SK-MEL-5 (cell line): Measurements from ENCODE around the gene NR2C2. TPM values are rescaled to one million over a fixed set of nuclear protein-coding genes. Genes with fewer than 3 reads are reported as not detected.
"Not testable (repeated sequence)": the region's sequence is repeated elsewhere in the genome, so short reads cannot be mapped to it uniquely, and the experiment has no call there.

Source experiments
- DNase-seq: peaks from one replicate; pipeline ENCODE4 v3.0.0-alpha.2; 2016; ENCODE audit warnings: low read depth, low spot score
- in situ Hi-C: cut with HindIII; loops from 2 replicates; pipeline ENCODE4 v1.10.0; 2016; ENCODE audit warnings: low sequenced_read_pairs, high pct_unique_total_duplicates, low pct_unique_long_range_greater_than_20kb
- polyA plus RNA-seq, 2 experiments: library from polyadenylated mRNA; depleted of rRNA; stranded (reverse); fragments of >200 nt; gene quantifications; 2 replicates each; pipeline ENCODE4 v1.2.3, GENCODE V29; 2015
- total RNA-seq: library from RNA; depleted of rRNA; stranded (reverse); fragments of >200 nt; shearing (Covaris generic); gene quantifications from 2 replicates; pipeline ENCODE4 v1.2.3, GENCODE V29; 2014; rRNA removed

NR2C2 gene
- total RNA-seq = 20.7 and 22.0 TPM in 2 replicates
- 18.6 and 26.0 TPM in 2 replicates for polyA plus RNA-seq (2015; cell fraction: cytosol; rRNA removed)
- polyA plus RNA-seq (2015; cell fraction: nucleus; rRNA removed) = 59.9 and 77.5 TPM in 2 replicates

DNA sequence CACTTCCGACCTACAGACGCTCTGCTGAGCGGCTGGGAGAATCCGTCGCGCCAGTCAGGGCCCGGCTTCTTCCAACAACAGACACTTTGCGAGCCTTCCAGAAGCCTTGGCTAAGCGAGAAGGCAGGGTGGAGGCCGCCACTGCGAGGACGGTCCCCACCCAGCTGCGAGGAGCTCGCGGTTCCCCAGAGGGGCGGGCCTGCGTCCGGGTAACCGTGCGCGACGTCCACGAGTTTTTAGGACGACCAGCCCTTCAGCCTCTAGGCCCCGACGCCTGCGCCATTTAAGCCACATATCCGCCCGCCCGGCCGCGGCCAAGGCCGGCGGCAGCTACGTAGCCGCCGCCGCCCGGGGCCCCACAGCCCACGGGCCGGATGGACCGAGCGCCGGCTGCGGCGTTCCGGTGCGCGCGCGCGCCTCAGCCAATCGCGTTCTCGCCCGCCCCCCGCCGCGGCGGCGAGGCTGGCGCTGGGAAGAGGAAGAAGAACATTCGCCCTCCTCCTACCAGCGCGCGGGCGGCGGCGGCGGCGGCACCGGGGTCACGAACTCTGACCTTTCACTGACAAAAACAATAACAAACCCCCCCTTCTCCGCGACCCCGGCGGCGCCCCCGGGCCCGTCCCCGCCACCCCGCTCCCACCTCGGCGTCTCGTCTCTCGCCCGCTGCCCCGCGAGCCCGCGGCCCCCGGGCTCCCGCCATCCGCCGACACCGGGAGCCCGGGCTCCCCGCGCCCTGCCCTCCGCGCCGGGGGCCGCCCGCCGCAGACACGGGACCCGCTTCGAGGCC lies at the start of gene NR2C2:
TSS of gene NR2C2 (plus strand) at position 484 of the 786 bp plus-strand sequence. CDS start 56,332 bp downstream, outside the sequence.
- in situ Hi-C loops = loop anchor here (25.0 kb wide), 1 partner anchor 685 kb away; no protein-coding TSS in a partner anchor
- peak; percentile 84 for DNase-seq

DNA sequence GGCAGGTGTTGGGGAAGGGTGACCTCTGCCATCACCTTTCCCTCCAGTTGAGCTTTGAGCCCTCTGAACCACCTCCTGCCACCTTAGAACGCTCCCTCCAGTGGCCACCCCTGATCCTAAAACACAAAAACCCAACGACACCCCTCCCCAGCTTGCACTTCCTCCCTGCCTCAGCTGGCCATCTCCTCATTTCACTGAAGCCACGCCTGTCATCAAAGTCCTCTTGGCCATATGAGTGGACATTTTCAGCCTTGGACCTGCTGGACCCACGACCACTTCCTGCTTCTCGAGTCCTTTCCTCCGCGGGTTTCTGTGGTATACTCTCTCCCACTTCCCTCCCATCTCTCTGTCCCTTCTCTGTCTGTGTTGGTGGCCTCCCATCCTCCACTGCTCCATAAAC lies 48.5 kb upstream of the NR2C2 start:
- in situ Hi-C loops = no loop called here
- no peak for DNase-seq

DNA sequence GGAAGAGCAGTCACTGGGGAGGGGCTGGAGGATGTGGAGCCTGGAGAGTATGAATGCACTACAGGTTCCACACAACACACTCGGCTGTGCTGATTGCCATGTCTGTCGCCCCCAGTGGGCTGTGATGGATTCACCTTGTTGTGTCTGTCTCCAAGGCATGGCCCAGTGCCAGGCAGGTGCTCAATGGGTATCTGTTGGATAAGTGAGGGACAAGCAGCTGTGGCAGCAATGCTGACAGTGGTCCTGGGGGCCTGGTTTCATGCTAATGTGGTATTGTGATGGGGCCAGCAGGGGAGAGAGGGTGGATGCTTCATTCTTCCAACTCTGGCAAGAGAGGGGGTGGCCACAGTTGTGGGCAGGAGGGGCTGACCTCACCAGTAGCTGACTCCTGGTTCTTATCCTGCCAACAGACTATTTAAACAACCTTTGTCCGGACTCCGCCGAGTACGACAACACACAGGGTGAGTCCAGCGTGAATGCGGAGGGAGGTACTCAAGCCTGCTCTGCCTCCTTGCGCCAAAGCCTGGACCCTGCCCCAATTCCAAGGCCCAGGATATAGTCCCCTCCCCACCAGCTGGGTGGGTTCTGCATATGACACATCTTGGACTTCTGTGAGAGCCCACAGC lies 47.3 kb upstream of the NR2C2 start:
- in situ Hi-C loops = no loop called here
- DNase-seq = no peak

DNA sequence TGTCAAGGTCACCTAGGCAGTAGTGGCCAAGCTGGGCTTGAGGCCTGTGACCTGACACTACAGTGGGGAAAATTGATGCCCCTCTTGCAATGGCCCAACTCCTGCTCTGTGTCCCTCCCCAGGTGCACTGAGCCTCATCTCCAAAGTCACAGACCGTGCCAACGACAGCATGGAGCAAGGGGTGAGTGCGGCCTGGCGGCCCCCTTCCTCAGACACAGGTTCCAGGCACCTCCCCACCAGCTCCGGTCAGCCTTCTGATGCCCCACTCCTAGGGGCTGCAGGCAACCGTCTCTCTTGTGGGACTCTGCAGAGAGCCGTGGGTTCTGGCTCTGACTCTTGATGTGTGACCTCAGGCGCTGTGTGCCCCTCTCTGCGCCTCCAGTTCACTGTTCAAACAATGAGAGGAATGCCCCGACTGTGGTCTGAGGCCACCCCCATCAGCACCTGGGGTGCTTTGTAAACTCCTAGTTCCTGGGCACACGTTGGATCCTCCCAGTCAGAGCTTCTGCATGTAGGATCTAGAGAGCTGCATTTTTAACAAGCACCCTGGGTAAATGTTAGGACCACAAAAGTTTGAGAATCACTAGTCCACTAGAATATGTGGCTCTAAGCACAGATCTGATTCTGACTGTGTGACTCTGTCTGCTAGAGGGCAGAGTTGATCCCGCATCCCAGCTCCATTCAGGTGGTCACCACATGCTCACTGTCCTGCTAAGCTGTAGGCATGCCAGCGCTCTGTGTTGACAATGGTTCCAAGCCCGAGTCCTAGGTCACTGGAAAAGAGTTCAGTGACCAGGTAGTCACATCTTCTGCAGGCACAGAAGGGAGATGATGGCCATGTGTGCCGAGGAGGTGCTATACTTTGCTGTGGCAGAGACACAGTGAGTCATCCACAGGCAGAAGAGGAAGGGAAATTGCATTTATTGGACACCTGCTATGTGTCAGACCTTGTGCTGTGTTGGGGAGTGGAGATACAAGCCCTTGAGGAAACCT lies 46.2 kb upstream of the NR2C2 start:
- DNase-seq = no peak
- in situ Hi-C loops = no loop called here

DNA sequence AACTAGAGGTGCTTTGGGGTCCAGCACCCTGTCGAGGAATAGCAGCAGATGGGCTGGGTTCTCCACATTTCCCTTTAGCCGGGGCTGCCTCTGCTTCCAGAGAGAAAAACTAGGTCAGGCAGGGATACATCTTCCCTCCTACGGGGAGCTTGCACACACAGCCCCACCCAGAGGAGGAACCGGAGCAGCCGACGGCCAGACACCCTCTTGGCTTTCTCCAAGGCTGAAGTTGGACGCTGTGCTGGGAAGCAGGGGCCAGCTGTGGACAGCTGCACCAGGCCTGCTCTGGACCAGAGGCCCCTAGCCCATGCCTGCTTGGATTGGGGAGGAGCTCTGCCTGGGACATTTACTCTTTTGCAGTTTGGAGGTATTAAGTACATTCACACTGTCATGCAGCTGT lies 44.7 kb upstream of the NR2C2 start:
- in situ Hi-C loops = no loop called here
- no peak for DNase-seq

DNA sequence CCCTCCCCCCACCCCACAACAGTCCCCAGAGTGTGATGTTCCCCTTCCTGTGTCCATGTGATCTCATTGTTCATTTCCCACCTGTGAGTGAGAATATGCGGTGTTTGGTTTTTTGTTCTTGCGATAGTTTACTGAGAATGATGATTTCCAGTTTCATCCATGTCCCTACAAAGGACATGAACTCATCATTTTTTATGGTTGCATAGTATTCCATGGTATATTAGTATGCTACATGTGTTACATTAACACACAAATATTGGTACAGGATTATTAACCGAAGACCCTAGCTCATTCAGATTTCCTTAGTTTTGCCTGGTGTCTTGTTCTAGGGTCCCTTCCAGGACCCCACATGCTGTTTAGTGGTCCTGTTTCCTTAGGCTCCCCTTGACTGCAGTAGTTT lies 43.9 kb upstream of the NR2C2 start:
- in situ Hi-C loops, DNase-seq: not testable (repeated sequence)

DNA sequence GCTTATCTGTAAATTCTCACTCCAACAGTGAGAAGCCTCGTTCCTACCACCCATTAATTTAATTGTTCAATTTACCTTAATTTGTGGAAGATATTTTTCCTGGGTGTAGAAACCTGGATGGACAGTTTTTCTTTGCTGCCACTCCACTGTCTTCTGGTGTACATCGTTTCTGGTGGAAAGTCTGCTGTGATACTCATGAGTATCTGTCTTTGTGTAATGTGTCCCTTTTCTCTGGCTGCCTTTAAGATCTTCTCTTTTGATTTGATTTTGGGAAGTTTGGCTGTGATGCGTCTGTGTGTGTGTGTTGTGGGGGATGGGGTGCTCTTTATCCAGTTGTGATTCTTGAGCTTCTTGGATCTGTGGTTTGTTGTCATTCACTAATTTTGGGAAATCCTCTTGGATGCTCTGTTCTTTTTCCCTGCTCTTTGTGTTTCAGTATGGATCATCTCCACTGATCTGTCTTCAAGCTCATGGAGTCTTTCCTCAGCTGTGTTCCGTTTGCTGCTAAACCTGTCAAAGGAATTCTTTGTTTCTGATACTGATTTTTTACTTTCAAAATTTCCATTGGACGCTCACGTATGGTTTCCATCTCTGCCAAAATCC lies 42.2 kb upstream of the NR2C2 start:
- DNase-seq = no peak
- in situ Hi-C loops = no loop called here

DNA sequence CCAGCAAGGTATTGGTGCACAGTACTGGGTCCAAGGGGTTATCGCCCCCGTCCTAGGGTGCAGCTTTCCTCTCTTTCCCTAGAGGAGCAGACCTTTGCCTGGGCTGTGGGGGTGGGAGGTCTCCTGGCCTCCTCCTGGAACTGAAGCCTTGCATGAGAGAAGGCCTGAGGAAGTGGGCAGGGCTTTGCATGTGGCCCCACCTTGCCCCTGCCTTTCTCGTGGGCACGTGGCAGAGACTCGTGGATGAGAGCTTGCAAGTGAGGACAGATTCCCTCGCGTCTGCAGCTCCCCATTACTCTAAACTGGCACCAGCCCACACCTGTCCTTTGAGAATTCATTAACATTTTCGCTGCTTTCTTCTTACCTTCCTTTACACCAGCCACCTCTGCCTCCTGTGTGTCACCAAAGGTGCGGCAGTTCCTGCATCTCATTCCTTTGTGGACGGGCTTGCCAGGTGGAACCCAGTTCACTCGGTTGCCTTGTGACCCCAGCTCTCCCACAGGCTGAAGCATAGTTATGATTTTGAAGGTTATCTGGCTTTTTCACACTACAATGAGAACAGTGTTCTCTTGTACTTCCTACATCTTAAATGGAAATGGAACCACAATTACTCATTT lies 40.9 kb upstream of the NR2C2 start:
- in situ Hi-C loops = no loop called here
- no peak for DNase-seq

DNA sequence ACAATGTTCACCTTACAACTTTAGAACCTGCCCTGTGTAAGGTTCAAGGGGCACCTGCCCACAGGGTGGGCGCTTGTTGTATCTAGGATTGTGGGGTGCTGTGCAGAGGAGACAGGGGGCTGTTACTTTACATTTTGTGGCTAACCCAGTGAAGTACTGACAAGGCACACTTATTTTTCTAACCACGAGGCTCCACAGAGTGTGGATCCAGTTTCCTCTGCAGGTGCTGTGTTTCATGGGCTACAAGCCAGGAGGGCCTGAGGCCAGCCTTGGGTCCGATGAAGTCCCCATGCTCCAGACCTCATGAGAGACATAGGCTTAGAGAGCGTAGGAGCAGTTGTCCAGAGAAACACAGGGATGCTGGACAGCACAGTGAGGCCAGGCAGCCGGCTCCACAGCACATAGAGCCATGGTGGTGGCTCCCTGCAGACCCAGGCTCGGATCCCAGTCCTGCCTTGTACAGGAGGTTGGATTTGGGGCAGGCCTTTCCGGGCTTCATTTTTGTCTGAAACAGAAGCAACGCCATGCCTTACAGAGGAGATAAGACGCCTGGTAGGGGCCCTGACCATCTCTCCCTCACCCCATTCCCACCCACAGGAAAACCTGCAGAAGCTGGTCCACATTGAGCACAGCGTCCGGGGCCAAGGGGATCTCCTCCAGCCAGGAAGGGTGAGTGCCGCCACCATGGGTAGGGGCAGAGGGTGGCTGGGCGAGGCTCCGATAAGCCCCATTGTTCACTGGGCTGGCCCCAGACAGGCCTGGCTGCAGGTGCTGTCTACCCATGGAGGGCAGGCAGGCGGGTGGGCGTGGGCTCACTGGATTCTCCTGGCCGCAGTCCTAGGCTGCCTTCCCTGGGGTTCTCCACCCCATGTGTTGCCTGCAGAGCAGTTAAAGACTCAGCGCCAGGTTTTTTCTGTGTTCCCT lies 40.1 kb upstream of the NR2C2 start:
- in situ Hi-C loops = no loop called here
- no peak for DNase-seq

DNA sequence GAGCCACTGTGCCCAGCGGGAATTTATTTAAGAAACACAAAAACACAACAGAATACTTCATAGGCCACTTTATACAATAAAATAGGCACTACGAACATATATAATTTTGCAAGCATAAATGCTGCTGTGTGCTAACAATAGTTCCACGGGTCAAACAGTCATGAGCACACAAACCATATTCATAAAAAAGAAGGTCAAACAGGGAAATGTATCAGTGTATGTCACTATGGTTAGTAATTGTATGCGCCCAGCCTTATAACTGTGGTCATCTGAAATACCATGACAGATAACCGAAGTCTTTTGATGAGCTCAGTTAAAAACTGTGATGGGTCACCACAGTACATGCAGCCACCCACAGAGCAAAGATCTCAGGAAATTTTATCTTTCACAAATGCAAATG lies 38.1 kb upstream of the NR2C2 start:
- in situ Hi-C loops = no loop called here
- no peak for DNase-seq

DNA sequence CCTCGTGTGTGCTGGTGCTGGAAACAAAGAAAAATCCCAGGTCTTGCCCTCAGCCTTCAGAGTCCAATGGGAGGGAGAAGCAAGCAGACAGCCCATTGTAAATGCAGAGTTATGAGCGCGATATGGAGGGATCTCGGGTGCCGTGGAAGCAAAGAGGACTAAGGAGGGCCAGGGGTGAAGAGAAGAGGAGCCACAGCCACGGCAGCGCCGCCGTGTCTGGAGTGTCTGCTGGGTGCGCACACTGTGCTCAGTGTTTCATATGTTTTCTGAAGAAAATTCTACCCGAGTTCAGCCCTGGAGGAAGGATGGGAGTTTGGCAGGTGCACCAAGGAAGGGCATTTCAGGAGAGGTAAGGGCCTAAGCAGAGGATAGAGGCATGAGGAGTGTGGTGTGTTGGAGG lies 35.7 kb upstream of the NR2C2 start:
- in situ Hi-C loops = no loop called here
- DNase-seq = no peak

DNA sequence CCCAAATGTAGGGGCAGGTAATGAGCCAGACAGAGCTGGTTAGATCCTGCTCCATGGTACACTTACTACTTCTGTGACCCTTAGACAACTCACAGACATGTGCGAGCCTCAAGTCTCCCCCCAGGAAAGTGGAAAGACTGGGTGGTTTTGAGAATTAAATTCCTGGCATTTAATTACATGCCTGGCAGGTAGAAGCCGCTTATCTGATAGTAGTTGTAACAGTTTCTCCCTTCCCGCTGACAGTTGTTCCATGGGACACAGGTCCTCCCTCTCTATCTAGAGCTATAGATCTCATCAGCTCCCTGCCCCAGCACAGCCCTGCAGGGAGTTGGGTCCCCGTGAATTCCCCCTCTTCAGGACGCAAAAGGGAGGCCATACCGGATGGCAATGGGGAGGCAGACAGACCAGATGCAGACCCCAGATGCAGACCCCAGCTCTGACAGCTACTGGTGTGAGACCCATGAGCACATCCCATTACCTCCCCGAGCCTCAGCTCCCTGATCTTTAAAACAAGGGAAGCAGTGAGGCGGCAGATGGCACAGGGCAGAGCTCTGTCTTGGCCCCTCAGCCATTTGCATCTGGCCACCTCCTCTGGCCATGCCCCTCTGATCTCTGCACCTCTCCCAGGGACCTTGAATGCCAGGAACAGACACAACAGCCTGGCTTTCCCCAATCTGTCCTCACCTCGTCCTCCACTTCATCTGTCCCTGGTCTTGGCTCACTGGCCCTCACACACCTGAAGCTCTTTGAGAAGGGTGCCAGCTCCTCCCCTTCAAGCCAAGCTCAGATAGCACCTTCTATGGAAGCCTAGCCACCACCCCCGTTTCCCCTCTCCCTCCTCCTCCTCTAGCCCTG lies 34.1 kb upstream of the NR2C2 start:
- in situ Hi-C loops = no loop called here
- DNase-seq = no peak

DNA sequence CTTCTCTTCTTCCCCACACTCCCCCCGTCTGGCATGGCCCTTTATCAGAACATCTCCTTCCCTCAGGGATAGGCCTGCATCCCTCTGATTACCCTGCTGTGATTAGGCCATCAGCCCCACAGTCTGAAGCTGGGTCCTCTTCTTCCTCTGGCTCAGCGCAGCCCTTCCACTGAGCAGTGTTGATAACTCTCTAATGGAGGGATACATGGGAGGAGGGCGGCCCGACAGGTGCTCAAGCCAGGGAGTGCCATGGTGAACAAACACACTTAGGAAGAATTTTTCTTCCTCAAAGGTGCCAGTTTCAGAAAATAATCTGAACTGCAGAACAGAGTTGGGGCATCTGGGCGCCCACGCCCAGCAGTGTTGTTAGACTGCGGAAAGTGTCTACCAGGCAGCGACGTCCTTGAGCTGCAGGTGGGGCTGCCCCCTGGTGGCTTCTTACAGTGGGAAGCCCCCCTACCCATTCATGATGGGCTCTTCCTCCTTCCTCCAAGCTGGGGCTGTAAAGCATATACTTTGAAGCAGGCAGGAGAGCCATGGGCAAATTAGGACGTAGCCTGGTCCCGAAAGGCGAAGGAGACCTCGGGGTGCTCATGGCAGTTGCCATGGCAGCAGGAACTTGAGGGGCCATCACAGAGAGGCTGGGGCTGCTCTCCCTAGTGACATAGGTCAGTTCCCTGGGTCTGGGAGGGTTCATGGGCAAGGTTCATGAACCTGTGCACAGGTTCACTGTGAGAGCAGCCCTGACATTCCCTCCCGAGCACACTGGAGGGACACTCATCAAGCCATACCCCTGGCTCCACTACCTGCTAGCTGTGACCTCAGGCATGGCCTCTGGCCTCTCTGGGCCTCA lies 33.2 kb upstream of the NR2C2 start:
- in situ Hi-C loops = no loop called here
- DNase-seq = no peak

DNA sequence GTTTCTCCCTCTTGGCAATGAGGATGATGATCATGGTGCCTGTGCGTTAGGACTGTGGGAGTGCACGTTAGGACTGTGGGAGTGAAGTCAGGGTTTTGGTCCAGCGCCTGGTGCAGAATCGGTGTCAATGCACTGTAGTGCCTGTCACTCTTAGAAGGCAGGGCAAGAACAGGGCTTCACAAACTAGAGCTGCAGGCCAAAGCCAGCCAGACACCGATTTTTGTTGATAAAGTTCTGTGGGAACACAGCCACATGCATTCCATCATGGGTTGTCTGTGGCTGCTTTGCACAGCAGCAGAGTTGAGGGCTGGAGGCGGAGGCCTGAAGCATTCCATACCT lies 32.6 kb upstream of the NR2C2 start:
- no peak for DNase-seq
- in situ Hi-C loops = no loop called here
